HEK293 (cell line): ENCODE measurements around the gene DERL2.

Experiments used
- CTCF ChIA-PET: fragments of 350-600 bp; formaldehyde crosslinking; extraction: SDS; loops from one replicate; lab custom pipeline; 2021; ENCODE audit warnings: antibody characterized with exemption; lab: Yijun Ruan, JAX
- POLR2A ChIA-PET: fragments of 300-600 bp; formaldehyde crosslinking; extraction: SDS; loops from one replicate; lab custom pipeline; 2020; ENCODE audit warnings: antibody characterized with exemption, inconsistent platforms; lab: Yijun Ruan, JAX
- H3K27ac ChIP-seq: fragments of 200-500 bp; sonication (Bioruptor generic); 2 replicates; pipeline ENCODE4 v1.5.1; 2014; ENCODE audit warnings: low read depth, low read length, control low read depth, inconsistent platforms; ENCODE audit errors: extremely low read depth
- H3K36me3 ChIP-seq, 2 experiments: fragments of 200-500 bp in 1 of 2; sonication (Bioruptor generic) in 1 of 2; 1 replicate in 1 of 2; 2 replicates in 1 of 2; pipeline ENCODE4 v1.5.1; 2014 to 2017; ENCODE audit warnings: inconsistent platforms in 2 of 2, low read length in 2 of 2; ENCODE audit not compliant: control insufficient read depth in 2 of 2, insufficient read depth in 1 of 2
- H3K4me1 ChIP-seq: fragments of 200-500 bp; sonication (Bioruptor generic); 2 replicates; pipeline ENCODE4 v1.5.1; 2014; ENCODE audit warnings: mild to moderate bottlenecking, low read length, inconsistent platforms; ENCODE audit not compliant: control insufficient read depth, insufficient read depth
- H3K4me3 ChIP-seq: 2 replicates; pipeline ENCODE4 v1.5.1; 2011; ENCODE audit warnings: low read depth, mild to moderate bottlenecking, control low read depth, low read length, moderate library complexity
- H3K9me3 ChIP-seq: fragments of 200-500 bp; sonication (Bioruptor generic); 2 replicates; pipeline ENCODE4 v1.5.1; 2014; ENCODE audit warnings: low read depth, low read length, inconsistent platforms; ENCODE audit not compliant: control insufficient read depth, insufficient read depth
- AEBP2 ChIP-seq: fragments of 450-650 bp; formaldehyde crosslinking; IDR thresholded peaks from 2 replicates; pipeline ENCODE4 v1.5.1; 2016; ENCODE audit warnings: missing biosample characterization, missing genetic modification characterization, borderline replicate concordance
- PRDM1 ChIP-seq: fragments of 450-650 bp; formaldehyde crosslinking; IDR thresholded peaks from 2 replicates; pipeline ENCODE4; 2016; ENCODE audit warnings: missing biosample characterization, missing genetic modification characterization
- TSHZ1 ChIP-seq: fragments of 450-650 bp; formaldehyde crosslinking; IDR thresholded peaks from 2 replicates; pipeline ENCODE4 v1.5.1; 2016; ENCODE audit warnings: missing biosample characterization, missing genetic modification characterization, borderline replicate concordance
- ZBTB21 ChIP-seq: fragments of 450-650 bp; formaldehyde crosslinking; IDR thresholded peaks from 2 replicates; pipeline ENCODE4 v1.5.1; 2017; ENCODE audit warnings: missing biosample characterization, missing genetic modification characterization
- ZBTB44 ChIP-seq: fragments of 450-650 bp; IDR thresholded peaks from 2 replicates; pipeline ENCODE4 v1.5.1; 2018; ENCODE audit warnings: missing biosample characterization, mild to moderate bottlenecking, missing genetic modification characterization
- ZFP3 ChIP-seq: fragments of 450-650 bp; formaldehyde crosslinking; IDR thresholded peaks from 2 replicates; pipeline ENCODE4 v1.5.1; 2016; ENCODE audit warnings: low read depth, missing biosample characterization, missing genetic modification characterization
- ZNF10 ChIP-seq: fragments of 450-650 bp; formaldehyde crosslinking; IDR thresholded peaks from 2 replicates; pipeline ENCODE4 v1.5.1; 2017; ENCODE audit warnings: missing biosample characterization, missing genetic modification characterization
- ZNF114 ChIP-seq: fragments of 450-650 bp; formaldehyde crosslinking; IDR thresholded peaks from 2 replicates; pipeline ENCODE4 v1.5.0; 2017; ENCODE audit warnings: missing biosample characterization, missing genetic modification characterization
- ZNF133 ChIP-seq: fragments of 450-650 bp; formaldehyde crosslinking; IDR thresholded peaks from 2 replicates; pipeline ENCODE4 v1.5.1; 2016; ENCODE audit warnings: missing biosample characterization, missing genetic modification characterization
- ZNF16 ChIP-seq: fragments of 450-650 bp; formaldehyde crosslinking; IDR thresholded peaks from 2 replicates; pipeline ENCODE4 v1.5.1; 2016; ENCODE audit warnings: low read depth, missing biosample characterization, missing genetic modification characterization
- ZNF211 ChIP-seq: fragments of 450-650 bp; formaldehyde crosslinking; IDR thresholded peaks from 2 replicates; pipeline ENCODE4 v1.5.1; 2016; ENCODE audit warnings: low read depth, missing biosample characterization, missing genetic modification characterization
- ZNF341 ChIP-seq: fragments of 450-650 bp; formaldehyde crosslinking; IDR thresholded peaks from 2 replicates; pipeline ENCODE4; 2016; ENCODE audit warnings: low read depth, missing biosample characterization, missing genetic modification characterization
- ZNF366 ChIP-seq: fragments of 450-650 bp; formaldehyde crosslinking; conservative IDR thresholded peaks from 2 replicates; pipeline ENCODE4 v1.5.1; 2016; ENCODE audit warnings: missing biosample characterization, missing genetic modification characterization
- ZNF555 ChIP-seq: fragments of 450-650 bp; formaldehyde crosslinking; conservative IDR thresholded peaks from 2 replicates; pipeline ENCODE4 v1.5.1; 2017; ENCODE audit warnings: missing biosample characterization, mild to moderate bottlenecking, missing genetic modification characterization, inconsistent platforms
- ZNF558 ChIP-seq: fragments of 450-650 bp; formaldehyde crosslinking; IDR thresholded peaks from 2 replicates; pipeline ENCODE4 v1.5.1; 2016; ENCODE audit warnings: missing biosample characterization, missing genetic modification characterization
- ZNF561 ChIP-seq: fragments of 450-650 bp; IDR thresholded peaks from 2 replicates; pipeline ENCODE4 v1.5.1; 2018; ENCODE audit warnings: missing biosample characterization, missing genetic modification characterization, borderline replicate concordance
- ZNF747 ChIP-seq: fragments of 450-650 bp; formaldehyde crosslinking; IDR thresholded peaks from 2 replicates; pipeline ENCODE4 v1.5.1; 2016; ENCODE audit warnings: missing biosample characterization, missing genetic modification characterization
- ZNF843 ChIP-seq: fragments of 450-650 bp; formaldehyde crosslinking; IDR thresholded peaks from 2 replicates; pipeline ENCODE4 v1.5.1; 2016; ENCODE audit warnings: missing biosample characterization, missing genetic modification characterization
- ZSCAN18 ChIP-seq: fragments of 450-650 bp; formaldehyde crosslinking; IDR thresholded peaks from 2 replicates; pipeline ENCODE4 v1.5.1; 2016; ENCODE audit warnings: missing biosample characterization, missing genetic modification characterization
- ZSCAN5A ChIP-seq: fragments of 450-650 bp; formaldehyde crosslinking; IDR thresholded peaks from 2 replicates; pipeline ENCODE4 v1.5.1; 2016; ENCODE audit warnings: missing biosample characterization, missing genetic modification characterization

Gene DERL2

GRCh38 chr17:5444209-5444608 lies 41.8 kb downstream of the DERL2 start:
- CTCF ChIA-PET: no interaction called here
- POLR2A ChIA-PET: no interaction called here
- TF ChIP-seq ZNF366 (tag by site-specific recombination) (no peak), ZNF747 (no peak), ZNF843 (tag by site-specific recombination) (no peak)
- H3K36me3 ChIP-seq: peaks cover 45 to 71% of the 10 kb centered on the region in 2 experiments
- H3K9me3 ChIP-seq: no peaks in the 10 kb centered on the region
- no peak overlapping the region for H3K27ac ChIP-seq
- no peaks in the 10 kb centered on the region for H3K4me1 ChIP-seq
- no peak overlapping the region for H3K4me3 ChIP-seq

GRCh38 chr17:5443728-5444127 lies 42.2 kb downstream of the DERL2 start:
- Histone ChIP-seq H3K4me3 (no peak overlapping the region), H3K36me3 (peaks cover 40 to 67% of the 10 kb centered on the region in 2 experiments), H3K4me1 (no peaks in the 10 kb centered on the region), H3K27ac (no peak overlapping the region), H3K9me3 (no peaks in the 10 kb centered on the region)
- no peak for TF ChIP-seq ZNF558 (tag by site-specific recombination)
- no peak for TF ChIP-seq ZNF114 (tag by site-specific recombination)
- TF ChIP-seq ZNF211: no peak
- no peak for TF ChIP-seq ZFP3 (tag by site-specific recombination)
- no peak for TF ChIP-seq ZNF10 (tag by site-specific recombination)
- no peak for TF ChIP-seq ZBTB21 (tag by site-specific recombination)
- no peak for TF ChIP-seq AEBP2 (tag by site-specific recombination)
- no peak for TF ChIP-seq ZSCAN18 (tag by site-specific recombination)
- no peak for TF ChIP-seq PRDM1 (tag by site-specific recombination)
- TF ChIP-seq ZNF555 (tag by site-specific recombination): no peak
- TF ChIP-seq ZSCAN5A (tag by site-specific recombination): no peak
- TF ChIP-seq ZBTB44 (tag by site-specific recombination): no peak
- no peak for TF ChIP-seq ZNF16
- no peak for TF ChIP-seq ZNF341
- no peak for TF ChIP-seq ZNF561
- no peak for TF ChIP-seq TSHZ1 (tag by site-specific recombination)
- TF ChIP-seq ZNF133: no peak
- CTCF ChIA-PET: interaction anchor here (0.6 kb wide), 1 partner anchor 194 kb away, joined by 5 read pairs; no protein-coding TSS in a partner anchor
- POLR2A ChIA-PET: no interaction called here
